Mesothelial cell of epicardium (in vitro differentiated cells): ENCODE measurements around the gene CUX1. TPM values are rescaled to one million over a fixed set of nuclear protein-coding genes. Genes with fewer than 3 reads are reported as not detected.
"Not testable (repeated sequence)": the region's sequence is repeated elsewhere in the genome, so short reads cannot be mapped to it uniquely, and the experiment has no call there.

Experiments used
- DNase-seq, 2 experiments: peaks; one replicate each; pipeline ENCODE4 v3.0.0; 2021; ENCODE audit warnings: low spot score in 2 of 2; ENCODE audit not compliant: unreplicated experiment in 2 of 2
- H3K27ac Mint-ChIP-seq: 2 replicates; pipeline ENCODE4 v1.8.0; 2021; ENCODE audit warnings: mixed read lengths
- H3K27me3 Mint-ChIP-seq: 2 replicates; pipeline ENCODE4 v1.8.0; 2021; ENCODE audit warnings: low read depth, mixed read lengths
- H3K36me3 Mint-ChIP-seq: 2 replicates; pipeline ENCODE4 v1.8.0; 2021; ENCODE audit warnings: mixed read lengths
- H3K4me1 Mint-ChIP-seq: 2 replicates; pipeline ENCODE4 v1.8.0; 2021; ENCODE audit warnings: mixed read lengths
- H3K4me3 Mint-ChIP-seq: 2 replicates; pipeline ENCODE4 v1.8.0; 2021; ENCODE audit warnings: mild to moderate bottlenecking, moderate library complexity, mixed read lengths
- H3K9me3 Mint-ChIP-seq: 2 replicates; pipeline ENCODE4 v1.8.0; 2021; ENCODE audit warnings: mixed read lengths
- total RNA-seq: library from RNA; stranded (reverse); gene quantifications from 3 replicates; pipeline ENCODE4 v1.2.1, GENCODE V29; 2021
- TF ChIP-seq, protein P1 (sequence below): fragments of 200-600 bp; sonication (generic); IDR thresholded peaks from one replicate; pipeline ENCODE4 v1.5.0; 2021; ENCODE audit warnings: antibody characterized with exemption; ENCODE audit not compliant: unreplicated experiment

Gene CUX1
- total RNA-seq, 1 donor from 2014 or later: 158 TPM

DNA sequence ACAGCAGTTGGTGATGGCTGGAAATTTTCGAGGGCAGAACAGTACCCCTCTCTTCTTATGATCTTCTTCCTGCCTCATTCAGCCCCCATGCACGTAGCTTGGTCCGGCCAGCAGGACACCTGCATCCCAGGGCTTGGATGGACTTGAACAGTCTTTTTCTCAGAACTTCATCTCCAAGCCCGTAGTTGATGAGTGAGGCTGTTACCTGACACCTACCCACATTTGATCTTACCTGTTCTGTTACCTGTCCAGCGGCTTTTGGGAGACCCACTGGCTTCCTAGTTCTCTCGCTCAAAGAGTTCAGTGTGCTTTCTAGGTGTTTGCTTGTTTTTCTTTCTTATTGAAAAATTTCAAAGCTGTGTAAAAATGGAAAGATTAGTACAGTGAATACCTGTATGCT lies 212.2 kb downstream of the CUX1 start:
- peaks cover 18% of the 10 kb centered on the region for H3K36me3 Mint-ChIP-seq
- peaks cover 2% of the 10 kb centered on the region for H3K4me1 Mint-ChIP-seq
- H3K27me3 Mint-ChIP-seq: no peaks in the 10 kb centered on the region
- H3K4me3 Mint-ChIP-seq: no peak overlapping the region
- H3K27ac Mint-ChIP-seq: no peak overlapping the region
- DNase-seq: no peak
- TF ChIP-seq, protein P1, sequence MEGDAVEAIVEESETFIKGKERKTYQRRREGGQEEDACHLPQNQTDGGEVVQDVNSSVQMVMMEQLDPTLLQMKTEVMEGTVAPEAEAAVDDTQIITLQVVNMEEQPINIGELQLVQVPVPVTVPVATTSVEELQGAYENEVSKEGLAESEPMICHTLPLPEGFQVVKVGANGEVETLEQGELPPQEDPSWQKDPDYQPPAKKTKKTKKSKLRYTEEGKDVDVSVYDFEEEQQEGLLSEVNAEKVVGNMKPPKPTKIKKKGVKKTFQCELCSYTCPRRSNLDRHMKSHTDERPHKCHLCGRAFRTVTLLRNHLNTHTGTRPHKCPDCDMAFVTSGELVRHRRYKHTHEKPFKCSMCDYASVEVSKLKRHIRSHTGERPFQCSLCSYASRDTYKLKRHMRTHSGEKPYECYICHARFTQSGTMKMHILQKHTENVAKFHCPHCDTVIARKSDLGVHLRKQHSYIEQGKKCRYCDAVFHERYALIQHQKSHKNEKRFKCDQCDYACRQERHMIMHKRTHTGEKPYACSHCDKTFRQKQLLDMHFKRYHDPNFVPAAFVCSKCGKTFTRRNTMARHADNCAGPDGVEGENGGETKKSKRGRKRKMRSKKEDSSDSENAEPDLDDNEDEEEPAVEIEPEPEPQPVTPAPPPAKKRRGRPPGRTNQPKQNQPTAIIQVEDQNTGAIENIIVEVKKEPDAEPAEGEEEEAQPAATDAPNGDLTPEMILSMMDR: no peak
- H3K9me3 Mint-ChIP-seq: no peaks in the 10 kb centered on the region

DNA sequence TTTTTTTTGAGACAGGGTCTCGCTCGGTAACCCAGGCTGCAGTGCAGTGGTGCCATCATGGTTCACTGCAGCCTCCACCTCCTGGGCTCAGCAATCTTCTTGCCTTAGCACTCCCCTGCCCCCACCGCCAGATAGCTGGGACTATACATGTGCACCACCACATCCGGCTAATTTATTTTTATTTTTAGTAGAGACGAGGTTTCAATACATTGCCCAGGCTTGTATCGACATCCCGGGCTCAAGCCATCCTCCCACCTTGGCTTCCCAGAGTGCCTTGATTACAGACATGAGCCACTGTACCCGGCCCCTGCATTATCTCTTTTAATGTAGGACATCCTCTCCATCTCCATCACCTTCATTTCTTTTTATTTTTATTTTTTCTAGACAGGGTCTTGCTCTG lies 213.3 kb downstream of the CUX1 start:
- no peaks in the 10 kb centered on the region for H3K4me1 Mint-ChIP-seq
- TF ChIP-seq, protein P1: no peak
- no peaks in the 10 kb centered on the region for H3K9me3 Mint-ChIP-seq
- H3K27me3 Mint-ChIP-seq: no peaks in the 10 kb centered on the region
- no peak overlapping the region for H3K27ac Mint-ChIP-seq
- H3K4me3 Mint-ChIP-seq: no peak overlapping the region
- H3K36me3 Mint-ChIP-seq: peaks cover 18% of the 10 kb centered on the region
- no peak for DNase-seq

DNA sequence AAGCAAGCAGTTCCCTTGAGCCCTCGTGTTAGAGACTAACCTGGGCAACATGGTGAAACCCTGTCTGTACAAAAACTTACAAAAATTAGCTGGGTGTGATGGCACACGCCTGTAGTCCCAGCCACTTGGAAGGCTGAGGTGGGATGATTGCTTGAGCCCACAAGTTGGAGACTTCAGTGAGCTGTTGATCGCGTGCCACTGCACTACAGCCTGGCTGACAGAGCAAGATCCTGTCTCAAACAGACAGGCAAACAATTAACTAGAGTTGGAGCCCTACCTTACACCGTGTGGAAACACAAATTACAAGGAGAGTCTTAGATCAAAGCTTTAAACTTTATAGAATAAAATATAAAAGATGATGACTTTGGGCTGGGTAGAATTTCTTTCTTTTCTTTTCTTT lies 219.5 kb downstream of the CUX1 start:
- TF ChIP-seq, protein P1: no peak
- Mint-ChIP-seq H3K9me3 (no peaks in the 10 kb centered on the region), H3K4me1 (no peaks in the 10 kb centered on the region), H3K27ac (no peak overlapping the region), H3K36me3 (peaks cover 8% of the 10 kb centered on the region), H3K4me3 (no peak overlapping the region), H3K27me3 (no peaks in the 10 kb centered on the region)
- DNase-seq: no peak

DNA sequence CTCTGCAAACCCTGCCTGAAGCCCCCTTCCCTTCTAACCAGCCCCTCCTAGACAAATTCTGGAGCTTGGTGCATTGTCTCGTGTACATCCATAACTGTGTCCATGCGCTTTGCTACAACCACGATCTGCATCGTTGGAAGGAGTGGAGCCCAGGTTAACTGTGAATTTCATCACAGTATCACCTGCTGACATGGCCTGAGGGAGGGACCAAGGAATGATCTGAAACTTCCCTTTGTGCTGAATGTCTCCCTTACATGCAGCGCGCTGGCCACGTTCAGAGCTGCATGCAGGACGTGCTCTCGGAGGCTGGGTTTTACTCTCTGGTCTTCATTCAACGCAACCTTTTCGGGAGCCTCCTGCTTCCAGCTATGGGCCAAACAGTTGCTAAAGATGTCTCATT lies 222.3 kb downstream of the CUX1 start:
- no peak overlapping the region for H3K4me3 Mint-ChIP-seq
- H3K27ac Mint-ChIP-seq: no peak overlapping the region
- H3K4me1 Mint-ChIP-seq: peaks cover 4% of the 10 kb centered on the region
- peaks cover 3% of the 10 kb centered on the region for H3K36me3 Mint-ChIP-seq
- TF ChIP-seq, protein P1: no peak
- H3K27me3 Mint-ChIP-seq: peaks cover 3% of the 10 kb centered on the region
- DNase-seq: no peak
- H3K9me3 Mint-ChIP-seq: no peaks in the 10 kb centered on the region

DNA sequence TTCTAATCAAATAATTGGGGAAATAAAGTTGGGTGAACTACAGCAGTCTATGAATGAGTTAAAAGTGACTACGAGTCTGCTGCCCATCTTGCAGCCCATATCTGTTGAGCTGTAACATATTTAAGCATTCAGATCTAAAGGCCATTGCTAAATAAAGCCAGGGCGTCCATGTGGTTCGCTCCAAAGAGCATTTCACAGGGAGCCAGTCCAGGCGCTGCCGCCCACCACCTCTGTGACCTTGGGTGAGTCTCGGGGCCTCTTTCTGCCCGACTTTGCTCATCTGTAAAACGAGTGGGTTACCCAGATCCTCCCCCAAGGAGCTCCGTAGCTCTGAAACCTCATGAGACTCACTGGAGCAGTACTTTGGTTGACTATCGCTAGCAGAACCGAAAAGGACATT lies 223.1 kb downstream of the CUX1 start:
- H3K36me3 Mint-ChIP-seq: peaks cover 3% of the 10 kb centered on the region
- H3K4me1 Mint-ChIP-seq: peaks cover 13% of the 10 kb centered on the region
- peaks cover 3% of the 10 kb centered on the region for H3K27me3 Mint-ChIP-seq
- no peak for DNase-seq
- TF ChIP-seq, protein P1: no peak
- H3K9me3 Mint-ChIP-seq: no peaks in the 10 kb centered on the region
- H3K4me3 Mint-ChIP-seq: no peak overlapping the region
- H3K27ac Mint-ChIP-seq: no peak overlapping the region

DNA sequence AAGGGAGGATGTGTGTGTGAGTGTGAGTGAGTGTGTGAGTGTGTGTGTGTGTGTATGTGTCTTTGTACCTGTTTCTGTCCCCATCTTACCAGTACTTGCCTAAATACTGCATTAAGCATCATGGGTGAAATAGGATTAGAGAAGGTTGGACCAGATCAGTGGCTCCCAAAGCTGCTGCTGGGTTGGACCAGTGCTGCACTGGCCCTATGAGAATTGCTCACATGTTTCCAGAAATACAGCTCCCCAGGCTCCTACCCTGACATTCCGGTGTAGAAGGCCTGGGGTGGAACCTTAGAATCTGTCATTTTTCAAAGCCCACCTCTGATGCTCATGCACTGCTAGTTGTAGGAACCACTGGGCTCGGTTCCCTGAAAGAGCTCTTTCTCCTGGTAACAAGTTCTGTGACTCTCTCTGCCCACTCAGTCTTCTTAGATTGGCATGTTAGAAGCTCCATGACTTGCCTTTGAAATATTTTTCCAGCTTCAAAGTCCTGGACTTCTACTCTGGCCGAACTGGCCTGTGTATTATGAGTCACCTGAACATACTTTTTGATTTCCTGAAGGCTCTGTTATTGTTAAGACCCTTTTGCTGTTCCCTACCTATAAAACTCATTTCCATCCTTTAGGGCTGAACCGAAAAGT lies 224.7 kb downstream of the CUX1 start:
- Mint-ChIP-seq H3K9me3 (no peaks in the 10 kb centered on the region), H3K4me3 (no peak overlapping the region), H3K36me3 (peaks cover 3% of the 10 kb centered on the region), H3K27me3 (peaks cover 5% of the 10 kb centered on the region), H3K27ac (no peak overlapping the region), H3K4me1 (peaks cover 24% of the 10 kb centered on the region)
- TF ChIP-seq, protein P1: no peak
- DNase-seq: no peak

DNA sequence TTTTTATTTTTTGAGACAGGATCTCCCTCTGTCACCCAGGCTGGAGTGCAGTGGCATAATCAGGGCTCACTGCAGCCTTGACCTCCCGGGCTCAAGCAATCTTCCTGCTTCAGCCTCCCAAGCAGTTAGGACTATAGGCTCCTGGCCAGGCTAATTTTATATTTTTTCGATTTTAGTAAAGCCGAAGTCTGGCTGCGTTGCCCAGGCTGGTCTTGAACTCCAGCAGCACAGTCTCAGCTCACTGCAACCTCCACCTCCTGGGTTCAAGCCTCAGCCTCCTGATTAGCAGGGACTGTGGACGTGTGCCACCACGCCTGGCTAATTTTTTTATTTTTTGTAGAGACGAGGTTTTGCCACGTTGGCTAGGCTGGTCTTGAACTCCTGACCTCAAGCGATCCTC lies 225.4 kb downstream of the CUX1 start:
- peaks cover 26% of the 10 kb centered on the region for H3K4me1 Mint-ChIP-seq
- not testable (repeated sequence) for H3K36me3 Mint-ChIP-seq, H3K27ac Mint-ChIP-seq, H3K9me3 Mint-ChIP-seq, H3K27me3 Mint-ChIP-seq, DNase-seq, H3K4me3 Mint-ChIP-seq
